HUES6 (cell line): Measurements from ENCODE around the gene ARHGAP21.

Experiments
- H3K27ac ChIP-seq: 2 replicates; pipeline ENCODE4 v1.7.0; 2013; ENCODE audit warnings: low read depth, mild to moderate bottlenecking, low read length, inconsistent platforms
- H3K27me3 ChIP-seq: 2 replicates; pipeline ENCODE4 v1.6.1; 2013; ENCODE audit warnings: low read length; ENCODE audit not compliant: control insufficient read depth, insufficient read depth
- H3K36me3 ChIP-seq: 2 replicates; pipeline ENCODE4 v1.6.1; 2013; ENCODE audit warnings: low read length; ENCODE audit not compliant: control insufficient read depth, insufficient read depth
- H3K4me1 ChIP-seq: 2 replicates; pipeline ENCODE4 v1.6.1; 2013; ENCODE audit warnings: low read length; ENCODE audit not compliant: control insufficient read depth, insufficient read depth
- H3K4me3 ChIP-seq: 2 replicates; pipeline ENCODE4 v1.5.1; 2013; ENCODE audit warnings: low read depth, low read length
- H3K9ac ChIP-seq: one replicate; pipeline ENCODE4 v1.6.1; 2013; ENCODE audit warnings: mild to moderate bottlenecking, low read length
- H3K9me3 ChIP-seq: 2 replicates; pipeline ENCODE4 v1.6.1; 2013; ENCODE audit warnings: low read depth, low read length; ENCODE audit not compliant: control insufficient read depth, insufficient read depth

ARHGAP21 gene

GRCh38 chr10:24683554-24683953 is 40.1 kb downstream of the ARHGAP21 start:
- no peaks in the 10 kb centered on the region for H3K36me3 ChIP-seq
- H3K4me1 ChIP-seq, result no peaks in the 10 kb centered on the region
- H3K4me3 ChIP-seq, result no peak overlapping the region
- no peak overlapping the region for H3K9ac ChIP-seq
- peaks cover 10% of the 10 kb centered on the region for H3K9me3 ChIP-seq
- no peak overlapping the region for H3K27ac ChIP-seq
- no peaks in the 10 kb centered on the region for H3K27me3 ChIP-seq

DNA sequence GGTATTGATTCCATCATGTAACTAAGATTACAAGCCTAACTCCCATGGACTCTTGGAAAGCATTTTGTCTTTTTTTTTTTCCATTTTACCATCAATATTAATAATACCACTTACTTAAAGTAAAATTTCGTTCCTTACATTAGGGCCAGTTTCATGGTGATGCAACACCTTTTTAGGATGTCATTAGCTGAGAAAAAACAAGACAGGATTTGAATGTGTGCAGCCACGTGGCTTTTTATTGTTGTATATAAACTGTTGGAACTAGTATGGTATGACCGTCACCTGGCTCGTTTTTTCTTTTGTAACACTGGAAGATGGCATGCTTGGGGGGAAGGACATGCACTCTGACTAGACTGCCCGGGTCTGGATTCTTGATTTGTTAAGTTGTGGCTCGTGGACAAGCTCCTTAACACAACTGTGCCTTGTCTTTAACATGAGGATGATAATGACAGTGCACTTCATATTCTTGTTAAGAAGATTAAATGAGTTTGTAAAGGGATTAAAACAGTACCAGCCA is 42.1 kb downstream of the ARHGAP21 start:
- H3K36me3 ChIP-seq, result no peaks in the 10 kb centered on the region

DNA sequence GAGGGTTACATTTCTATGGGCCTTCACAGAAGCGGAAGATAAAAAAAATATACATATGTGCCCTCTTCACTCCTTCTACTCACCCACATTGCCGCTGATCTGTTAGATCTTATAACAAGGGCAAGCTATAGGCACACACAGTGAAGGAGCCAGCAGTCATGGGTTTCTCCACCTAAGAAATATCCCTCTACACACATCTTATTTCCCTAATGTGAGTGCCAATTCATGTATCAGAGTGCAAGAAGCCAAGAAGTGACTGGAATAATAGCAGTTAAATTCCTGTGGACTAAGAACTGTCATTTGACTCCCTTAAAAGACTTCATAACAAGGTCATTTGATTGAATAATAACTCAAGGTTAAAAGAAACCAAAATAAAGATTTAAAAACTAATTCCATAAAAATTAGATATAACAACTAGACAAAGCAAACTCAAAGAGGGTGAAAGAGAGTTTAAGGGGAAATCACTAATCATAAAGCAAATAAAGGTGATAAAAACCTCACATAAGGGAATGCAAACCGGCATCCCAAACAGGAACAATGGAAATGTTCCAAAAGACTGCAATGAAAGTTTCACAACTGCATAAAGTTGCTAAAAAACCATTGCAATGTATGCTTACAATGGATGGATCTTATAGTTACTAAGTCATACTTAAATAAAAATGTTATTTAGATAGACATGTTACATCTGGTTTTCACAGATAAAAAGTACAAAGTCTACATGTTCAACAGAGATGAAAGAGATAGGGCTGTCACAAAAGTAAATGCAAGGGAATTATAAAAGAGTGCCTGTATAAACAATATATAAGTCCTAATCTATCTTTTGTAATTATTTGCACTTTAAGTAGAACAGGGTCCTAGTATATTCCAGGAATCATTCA is 42.8 kb downstream of the ARHGAP21 start:
- H3K9ac ChIP-seq, result no peak overlapping the region
- peaks cover 12% of the 10 kb centered on the region for H3K9me3 ChIP-seq
- H3K36me3 ChIP-seq, result no peaks in the 10 kb centered on the region
- no peak overlapping the region for H3K4me3 ChIP-seq
- no peaks in the 10 kb centered on the region for H3K27me3 ChIP-seq
- no peaks in the 10 kb centered on the region for H3K4me1 ChIP-seq
- H3K27ac ChIP-seq, result no peak overlapping the region

More for the DNA sequence above, 42.1 kb downstream of the ARHGAP21 start:
- H3K4me1 ChIP-seq, result no peaks in the 10 kb centered on the region
- no peaks in the 10 kb centered on the region for H3K27me3 ChIP-seq
- peaks cover 12% of the 10 kb centered on the region for H3K9me3 ChIP-seq
- no peak overlapping the region for H3K4me3 ChIP-seq
- no peak overlapping the region for H3K27ac ChIP-seq
- H3K9ac ChIP-seq, result no peak overlapping the region

- H3K27ac ChIP-seq, result no peak overlapping the region
- H3K9me3 ChIP-seq, result peaks cover 12% of the 10 kb centered on the region
- no peaks in the 10 kb centered on the region for H3K27me3 ChIP-seq
- H3K36me3 ChIP-seq, result no peaks in the 10 kb centered on the region
- no peaks in the 10 kb centered on the region for H3K4me1 ChIP-seq
- H3K9ac ChIP-seq, result no peak overlapping the region
- H3K4me3 ChIP-seq, result no peak overlapping the region
Measured at GRCh38 chr10:24678757-24679156, 44.9 kb downstream of the ARHGAP21 start.

DNA sequence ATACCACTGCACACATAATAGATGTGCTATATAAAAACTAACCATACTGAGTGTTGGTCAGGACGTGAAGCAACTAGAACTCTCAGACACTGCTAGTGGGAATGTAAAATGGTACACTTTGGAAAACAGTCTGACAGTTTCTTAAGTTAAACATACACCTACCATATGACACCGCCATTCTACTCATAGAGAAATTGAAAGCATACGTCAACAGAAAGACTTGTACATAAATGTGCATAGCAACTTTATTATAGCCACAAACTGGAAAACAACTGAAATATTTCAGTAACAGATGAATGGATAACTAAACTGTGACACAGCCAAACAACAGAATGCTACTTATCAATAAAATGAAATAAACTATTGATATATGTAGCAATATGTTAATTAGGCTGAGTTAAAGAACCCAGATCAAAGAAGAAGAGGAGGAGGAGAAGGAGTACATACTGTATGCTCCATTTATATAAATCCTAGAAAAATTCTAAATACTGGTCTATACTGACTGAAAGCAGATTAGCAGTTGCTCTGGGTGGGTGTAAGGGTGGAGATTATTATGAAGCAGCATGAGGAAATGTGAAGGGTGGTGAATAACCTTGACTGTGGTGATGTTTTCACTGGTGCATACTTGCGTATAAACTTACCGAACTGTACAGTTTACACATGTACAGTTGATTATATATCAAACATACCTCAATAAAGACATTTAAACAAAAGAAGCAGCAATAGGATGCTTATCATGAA is 48.6 kb downstream of the ARHGAP21 start:
- Histone ChIP-seq H3K36me3 (no peaks in the 10 kb centered on the region), H3K27me3 (no peaks in the 10 kb centered on the region), H3K4me1 (no peaks in the 10 kb centered on the region), H3K27ac (no peak overlapping the region), H3K9ac (no peak overlapping the region), H3K9me3 (peaks cover 12% of the 10 kb centered on the region), H3K4me3 (no peak overlapping the region)

- no peak overlapping the region for H3K4me3 ChIP-seq
- no peaks in the 10 kb centered on the region for H3K4me1 ChIP-seq
- no peak overlapping the region for H3K27ac ChIP-seq
Measured at GRCh38 chr10:24670964-24671670, 52.6 kb downstream of the ARHGAP21 start.

GRCh38 chr10:24669285-24669852 is 54.3 kb downstream of the ARHGAP21 start:
- Histone ChIP-seq H3K36me3 (peaks cover 5% of the 10 kb centered on the region; the same call in 1 of the 2 replicates), H3K9me3 (no peaks in the 10 kb centered on the region), H3K4me1 (no peaks in the 10 kb centered on the region), H3K27ac (no peak overlapping the region), H3K4me3 (no peak overlapping the region), H3K9ac (no peak overlapping the region), H3K27me3 (no peaks in the 10 kb centered on the region)

More at GRCh38 chr10:24670964-24671670, 52.6 kb downstream of the ARHGAP21 start:
- H3K9me3 ChIP-seq, result no peaks in the 10 kb centered on the region
- no peak overlapping the region for H3K9ac ChIP-seq
- H3K36me3 ChIP-seq, result peaks cover 5% of the 10 kb centered on the region; the same call in 1 of the 2 replicates
- H3K27me3 ChIP-seq, result no peaks in the 10 kb centered on the region

DNA sequence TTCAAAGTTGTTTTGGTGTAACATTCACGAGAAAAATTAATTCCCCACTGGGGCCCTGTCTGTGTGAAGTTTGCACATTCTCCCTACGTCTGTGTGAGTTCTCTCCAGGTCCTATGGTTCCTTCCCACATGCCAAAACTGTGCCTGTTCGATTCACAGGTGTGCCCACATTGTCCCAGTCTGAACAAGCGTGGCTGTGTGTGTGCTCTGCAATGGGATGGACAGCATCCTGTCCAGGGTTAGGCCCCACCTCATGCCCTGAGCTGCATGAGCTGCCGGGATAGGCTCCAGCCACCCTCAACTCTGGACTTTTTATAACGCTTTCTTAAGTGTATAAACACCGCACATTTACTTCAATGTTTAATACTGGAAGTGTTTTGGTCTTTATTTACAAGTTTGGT is 55.4 kb downstream of the ARHGAP21 start:
- Histone ChIP-seq H3K27ac (no peak overlapping the region), H3K9ac (no peak overlapping the region), H3K27me3 (no peaks in the 10 kb centered on the region), H3K4me3 (no peak overlapping the region), H3K9me3 (no peaks in the 10 kb centered on the region), H3K4me1 (no peaks in the 10 kb centered on the region), H3K36me3 (peaks cover 5% of the 10 kb centered on the region; the same call in 1 of the 2 replicates)

DNA sequence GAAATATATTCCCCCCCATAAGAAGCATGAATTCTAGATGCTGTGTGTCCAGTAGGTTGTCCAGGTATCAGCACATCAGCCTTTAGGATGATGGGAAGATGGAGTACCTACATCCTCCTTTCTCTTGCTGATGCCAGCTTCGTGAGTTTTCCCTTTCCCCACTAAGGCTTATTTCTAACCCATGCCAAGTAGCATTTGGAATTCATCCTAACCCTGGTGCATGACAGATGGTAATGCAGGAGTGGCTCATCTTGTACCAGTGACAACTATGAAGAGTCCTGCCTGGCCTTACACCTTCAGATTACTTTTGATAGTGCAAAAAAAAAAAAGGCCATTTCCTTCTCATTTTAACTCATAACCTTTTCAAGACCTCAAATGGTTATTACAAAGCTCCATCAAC is 58.7 kb downstream of the ARHGAP21 start:
- H3K36me3 ChIP-seq, result peaks cover 5% of the 10 kb centered on the region; the same call in 1 of the 2 replicates
- no peaks in the 10 kb centered on the region for H3K27me3 ChIP-seq
- no peaks in the 10 kb centered on the region for H3K4me1 ChIP-seq
- H3K9me3 ChIP-seq, result no peaks in the 10 kb centered on the region
- H3K9ac ChIP-seq, result no peak overlapping the region
- no peak overlapping the region for H3K4me3 ChIP-seq
- H3K27ac ChIP-seq, result no peak overlapping the region

DNA sequence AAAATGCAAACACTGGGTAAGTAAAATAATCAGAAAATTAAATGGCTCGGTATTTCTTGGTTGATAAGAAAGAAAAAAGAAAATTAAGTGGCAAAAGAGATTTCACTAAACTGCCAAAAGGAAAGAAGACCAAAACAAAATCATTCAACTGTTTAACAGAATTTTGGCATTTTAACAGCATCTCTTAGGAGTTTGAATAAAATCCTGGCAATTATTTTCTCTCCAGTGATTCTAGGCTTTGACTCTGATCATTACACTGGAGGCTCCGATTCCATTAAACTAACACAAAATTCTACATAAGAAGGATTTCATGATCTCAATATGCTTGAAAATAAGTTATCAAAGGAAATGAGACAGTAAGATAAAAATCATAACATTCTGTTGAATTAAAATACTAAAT is 62.3 kb downstream of the ARHGAP21 start:
- no peak overlapping the region for H3K4me3 ChIP-seq

More for the DNA sequence above, 62.3 kb downstream of the ARHGAP21 start:
- H3K36me3 ChIP-seq, result peaks cover 4% of the 10 kb centered on the region; the same call in 1 of the 2 replicates
- no peak overlapping the region for H3K27ac ChIP-seq
- H3K4me1 ChIP-seq, result no peaks in the 10 kb centered on the region
- peaks cover 9% of the 10 kb centered on the region; the same call in 1 of the 2 replicates for H3K9me3 ChIP-seq
- H3K27me3 ChIP-seq, result no peaks in the 10 kb centered on the region
- no peak overlapping the region for H3K9ac ChIP-seq
